Heart right ventricle (tissue), 16 donors: ENCODE results near the gene SMIM5. TPM values are rescaled to one million over a fixed set of nuclear protein-coding genes. Genes with fewer than 3 reads are reported as not detected.

Experiments
- ATAC-seq, 8 donors: fragments of 200-7000 bp; cut with Tn5 transposase; one replicate each; pipeline ENCODE4 v1.9.1; 2020; ENCODE audit warnings: mild to moderate bottlenecking in 8 of 8, moderate library complexity in 8 of 8, moderate number of reproducible peaks in 1 of 8
- DNase-seq, 2 donors: peaks; one replicate each; pipeline ENCODE4 v3.0.0-alpha.2; 2020
- H3K27ac ChIP-seq, 10 donors: fragments of 200-600 bp; sonication (generic) in 2 of 10; one replicate each; pipeline versions ENCODE4 v1.5.0 to v1.8.0; 2020 to 2022; ENCODE audit warnings: mild to moderate bottlenecking in 3 of 10
- H3K27me3 ChIP-seq, 7 donors: fragments of 200-600 bp; one replicate each; pipeline ENCODE4 v1.8.0; 2021 to 2022; ENCODE audit warnings: mild to moderate bottlenecking in 2 of 7
- H3K36me3 ChIP-seq, 9 donors: fragments of 200-600 bp; sonication (generic) in 1 of 9; one replicate each; pipeline versions ENCODE4 v1.5.0 to v1.8.0; 2020 to 2022; ENCODE audit warnings: mild to moderate bottlenecking in 2 of 9
- H3K4me1 ChIP-seq, 9 donors: fragments of 200-600 bp; sonication (generic) in 1 of 9; one replicate each; pipeline versions ENCODE4 v1.5.0 to v1.8.0; 2020 to 2022; ENCODE audit warnings: mild to moderate bottlenecking in 4 of 9
- H3K4me3 ChIP-seq, 10 donors: fragments of 200-600 bp; sonication (generic) in 2 of 10; one replicate each; pipeline versions ENCODE4 v1.5.0 to v1.8.0; 2020 to 2022; ENCODE audit warnings: mild to moderate bottlenecking in 7 of 10, moderate library complexity in 2 of 10
- H3K9me3 ChIP-seq, 11 donors: fragments of 200-600 bp in 10 of 11; sonication (generic) in 2 of 11; one replicate each; pipeline versions ENCODE4 v1.5.0 to v1.8.0; 2013 to 2022; ENCODE audit warnings: mild to moderate bottlenecking in 2 of 11, control low read depth in 1 of 11, moderate library complexity in 1 of 11
- CTCF ChIP-seq, 9 donors: fragments of 200-600 bp; sonication (generic) in 2 of 9; IDR thresholded peaks; one replicate each; pipeline versions ENCODE4 v1.5.0 to v1.8.0; 2021 to 2022; ENCODE audit warnings: antibody characterized with exemption in 9 of 9, mild to moderate bottlenecking in 5 of 9, moderate library complexity in 1 of 9
- WGBS, 2 donors: extraction: QIAGEN DNeasy Blood & Tissue Kit; methylation state at CpG; one replicate each; pipeline ENCODE4 v1.1.7; 2013; ENCODE audit warnings: inconsistent platforms in 1 of 2; 5-methylcytosine and 5-hydroxymethylcytosine counted together
- intact Hi-C, 10 donors: fragments of 100-400 bp; cut with DNase I; formaldehyde crosslinking; loops; one replicate each; pipeline versions ENCODE4 v1.11.1 to v1.14.2; 2022
- polyA plus RNA-seq, 2 donors: library from polyadenylated mRNA; stranded (reverse); fragments of 200-250 nt; gene quantifications; one replicate each; pipeline ENCODE4 v1.2.3, GENCODE V29; 2013
- total RNA-seq, 10 donors: library from RNA; stranded (reverse); fragmentation: NEBNext Ultra II Directional in 3 of 10; extraction: Animal tissue kit (Norgen Biotek cat#: 25700) in 3 of 10; gene quantifications; one replicate each; pipeline versions ENCODE4 v1.2.1 to v1.2.4, GENCODE V29; 2021 to 2023
- donor health status: Arrhythmogenic right ventricular cardiomyopathy.
- donor health status: ischemic (EF 13 %, LVEDD 7.1; RV severe dilation, severe dysfunction).
- donor health status: healthy with polysubstance abuse.
- donor health status: DM: no; HTN: yes; CAD: no.
- donor health status: DM: no; HTN: no; CAD: no.
- donor health status: ischemic (EF 25% LVEDD 6.9; RV normal size, moderate dysfunction).
- donor health status: ischemic (EF 25% LVEDD 5.7; RV mildly dilated, moderate dysfunction).
- donor health status: healthy.
- donor health status: DM: yes; HTN: yes; CAD: no.
- donor health status: Ischemic cardiomyopathy.
- donor health status: ischemic (EF 35%, LVEDD 5.7; RV mildly dilated, moderate dysfunction).
- donor health status: nonischemic (EF 11% LVEDD 7.7; RV severe dilation, severe dysfunction).
- donor health status: DM: yes; HTN: yes; CAD: no.
- donor health status: PGD.
- donor health status: ischemic (EF 29% LVEDD 5.4; RV normal size, mild dysfunction).
- donor health status: nonischemic (EF 23%, LVEDD 6.1; RV moderate dilation, normal function).

The SMIM5 gene
- total and polyA plus RNA-seq, 12 donors, result 1.9 to 19.2 (median 6.5) TPM

GRCh38 chr17:75670868-75671267, 37.6 kb downstream of the SMIM5 start:
- H3K4me1 ChIP-seq, result peaks cover 11 to 43% (median 34%) of the 10 kb centered on the region in 9 donors
- H3K4me3 ChIP-seq, result no peak overlapping the region

GRCh38 chr17:75672011-75672410, 38.8 kb downstream of the SMIM5 start:
- DNase-seq (no peak), ATAC-seq (no peak)
- Histone ChIP-seq H3K4me3 (no peak overlapping the region), H3K36me3 (peaks cover 0 to 82% (median 50%) of the 10 kb centered on the region in 9 donors), H3K4me1 (peaks cover 5 to 36% (median 25%) of the 10 kb centered on the region in 9 donors), H3K27ac (no peak overlapping the region), H3K27me3 (no peaks in the 10 kb centered on the region), H3K9me3 (no peaks in the 10 kb centered on the region)
- WGBS, 2 donors, result 95 to 96% methylated on average over 5 of the region's 5 CpGs
- intact Hi-C loops, result no loop called here
- TF ChIP-seq CTCF (IDR thresholded peaks at IDR 0.05), result no peak

More at GRCh38 chr17:75670868-75671267, 37.6 kb downstream of the SMIM5 start:
- 76% methylated on average over 5 of the region's 5 CpGs for WGBS, 2 donors
- intact Hi-C loops, result no loop called here
- H3K9me3 ChIP-seq, result no peaks in the 10 kb centered on the region
- no peak overlapping the region for H3K27ac ChIP-seq
- H3K27me3 ChIP-seq, result no peaks in the 10 kb centered on the region
- no peak for ATAC-seq
- peaks cover 0 to 72% (median 50%) of the 10 kb centered on the region in 9 donors for H3K36me3 ChIP-seq
- no peak for TF ChIP-seq CTCF (IDR thresholded peaks at IDR 0.05)
- no peak for DNase-seq

- peaks cover 0 to 92% (median 50%) of the 10 kb centered on the region in 9 donors for H3K36me3 ChIP-seq
- TF ChIP-seq CTCF (IDR thresholded peaks at IDR 0.05), result no peak
- H3K27me3 ChIP-seq, result no peaks in the 10 kb centered on the region
- H3K9me3 ChIP-seq, result no peaks in the 10 kb centered on the region
- DNase-seq (no peak), ATAC-seq (no peak)
- peaks cover 0 to 31% (median 16%) of the 10 kb centered on the region in 9 donors for H3K4me1 ChIP-seq
- 82 to 87% methylated on average over 4 of the region's 4 CpGs for WGBS, 2 donors
- H3K27ac ChIP-seq, result no peak overlapping the region
- intact Hi-C loops, result no loop called here
- H3K4me3 ChIP-seq, result no peak overlapping the region
These were observed 40.3 kb downstream of the SMIM5 start for GRCh38 chr17:75673487-75673886.

GRCh38 chr17:75676461-75676860, 43.2 kb downstream of the SMIM5 start:
- H3K9me3 ChIP-seq, result no peaks in the 10 kb centered on the region
- H3K4me3 ChIP-seq, result no peak overlapping the region
- H3K27ac ChIP-seq, result no peak overlapping the region
- no peak for TF ChIP-seq CTCF (IDR thresholded peaks at IDR 0.05)
- peaks cover 0 to 46% (median 22%) of the 10 kb centered on the region in 9 donors for H3K4me1 ChIP-seq
- 74 to 80% methylated on average over 3 of the region's 3 CpGs for WGBS, 2 donors
- no peaks in the 10 kb centered on the region for H3K27me3 ChIP-seq
- intact Hi-C loops, result loop anchor here in 2 of 10 donors (2.0 to 5.0 kb wide), 2 partner anchors 74 to 76 kb away; no protein-coding TSS in a partner anchor
- ATAC-seq, result no peak
- H3K36me3 ChIP-seq, result peaks cover 0 to 90% (median 28%) of the 10 kb centered on the region in 9 donors
- DNase-seq, result no peak
